GM04503 (cell line): Measurements from ENCODE around the gene DICER1.

Experiments
- DNase-seq: peaks from one replicate; pipeline ENCODE4 v3.0.0-alpha.2; 2012; ENCODE audit warnings: low read depth

Gene DICER1

DNA sequence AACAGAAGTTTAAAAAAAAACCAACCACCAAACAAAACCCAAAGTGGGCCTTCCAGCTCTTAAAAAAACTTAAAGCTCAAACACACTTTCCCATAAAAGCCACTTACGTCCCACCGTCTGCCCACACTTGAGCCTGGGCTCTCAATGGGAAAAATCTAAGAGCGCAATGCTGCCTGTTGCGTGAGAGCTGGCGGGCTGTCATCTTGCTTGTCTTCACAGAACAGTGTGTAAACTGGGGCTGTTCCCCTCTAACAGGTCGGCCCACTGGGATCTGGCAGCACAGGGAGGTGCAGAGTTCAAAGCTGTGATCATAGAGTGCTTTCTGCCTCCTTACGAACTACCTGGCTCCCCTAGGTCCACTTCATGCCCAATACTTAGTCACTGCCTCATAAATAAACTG lies 80.0 kb downstream of the DICER1 start:
- no peak for DNase-seq

- DNase-seq: no peak
These were observed 81.5 kb downstream of the DICER1 start for GRCh38 chr14:95075789-95076188.

- no peak for DNase-seq
These were observed 83.4 kb downstream of the DICER1 start for GRCh38 chr14:95073947-95074346.

DNA sequence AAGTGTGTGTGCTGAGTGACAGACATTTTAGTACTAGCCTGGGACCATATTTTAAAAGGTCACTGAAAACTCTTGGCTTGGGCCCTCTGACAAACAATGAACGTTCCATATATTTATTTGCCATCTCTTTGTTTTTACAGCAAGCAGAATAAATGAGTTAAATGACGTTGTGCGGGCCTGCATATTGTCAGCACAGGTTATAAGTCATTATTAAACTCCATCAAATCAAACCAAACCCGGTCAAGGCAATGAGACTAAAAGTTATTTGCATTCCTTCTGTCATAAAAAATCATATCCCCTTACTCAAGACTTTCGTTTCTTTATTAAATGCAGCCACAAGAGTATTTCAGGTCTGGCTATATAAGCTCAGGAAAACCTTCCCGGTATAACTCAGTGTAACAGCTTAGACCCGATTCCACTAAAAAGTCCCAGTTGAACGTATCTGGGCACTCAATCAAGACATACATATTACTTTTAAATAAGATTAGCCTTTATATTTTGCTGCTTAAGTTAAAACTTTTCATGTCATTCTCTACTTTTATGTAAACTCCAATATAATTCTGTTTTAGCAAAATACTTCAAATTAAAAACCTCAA lies 84.9 kb downstream of the DICER1 start:
- no peak for DNase-seq

DNA sequence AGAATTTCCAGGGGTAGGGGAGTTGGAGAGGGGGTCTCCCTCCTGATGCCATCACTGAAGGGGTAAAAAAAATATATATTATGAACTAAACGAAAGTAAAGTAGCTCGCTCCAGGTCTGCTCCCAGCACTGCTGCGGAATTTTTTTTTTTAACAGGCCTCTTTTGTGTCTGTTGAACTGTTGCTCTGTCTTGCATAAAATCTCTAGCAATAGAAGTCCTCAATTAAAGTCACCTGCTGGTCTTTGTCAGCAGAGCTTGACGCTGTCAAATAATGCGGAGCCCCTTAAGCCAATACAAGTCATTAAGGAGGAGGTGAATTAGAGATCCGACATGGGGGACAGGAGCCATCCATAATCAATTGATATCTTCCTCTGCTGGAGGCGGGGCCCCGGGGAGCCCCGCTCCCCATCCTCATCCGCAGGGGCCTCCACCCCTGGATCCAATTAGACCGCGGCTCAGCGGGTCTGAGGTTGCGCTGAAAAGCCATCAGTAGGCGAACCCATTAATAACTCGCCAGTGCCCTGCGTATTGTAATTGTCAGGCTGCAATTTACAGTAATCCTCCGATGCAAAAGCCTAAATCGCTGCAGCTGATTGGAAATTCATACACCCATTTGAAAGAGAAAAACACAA lies 85.6 kb downstream of the DICER1 start:
- DNase-seq: no peak

GRCh38 chr14:95070748-95071435 lies 86.4 kb downstream of the DICER1 start:
- no peak for DNase-seq

GRCh38 chr14:95069547-95069946 lies 87.8 kb downstream of the DICER1 start:
- no peak for DNase-seq

- DNase-seq: no peak
These were observed 88.3 kb downstream of the DICER1 start for GRCh38 chr14:95069018-95069417.

DNA sequence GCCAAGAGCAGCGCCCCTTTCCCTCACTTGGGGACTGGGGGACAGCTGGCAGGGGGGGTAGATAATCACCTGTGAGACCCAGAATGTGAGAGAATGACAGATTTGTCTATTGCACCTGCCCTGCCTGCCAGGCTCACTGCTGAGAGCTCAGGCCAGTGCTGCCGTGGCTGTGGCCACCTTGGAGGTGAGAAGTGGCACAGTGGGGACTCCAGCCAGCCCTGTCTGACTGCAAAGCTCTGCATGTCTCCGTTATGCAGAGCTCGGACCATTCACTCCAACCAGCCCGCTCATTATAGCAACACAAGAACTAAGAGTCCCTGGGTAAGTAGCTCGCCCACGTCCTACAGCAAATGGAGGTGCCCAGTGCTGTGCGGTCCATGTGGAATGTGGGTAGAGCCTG lies 88.8 kb downstream of the DICER1 start:
- no peak for DNase-seq

DNA sequence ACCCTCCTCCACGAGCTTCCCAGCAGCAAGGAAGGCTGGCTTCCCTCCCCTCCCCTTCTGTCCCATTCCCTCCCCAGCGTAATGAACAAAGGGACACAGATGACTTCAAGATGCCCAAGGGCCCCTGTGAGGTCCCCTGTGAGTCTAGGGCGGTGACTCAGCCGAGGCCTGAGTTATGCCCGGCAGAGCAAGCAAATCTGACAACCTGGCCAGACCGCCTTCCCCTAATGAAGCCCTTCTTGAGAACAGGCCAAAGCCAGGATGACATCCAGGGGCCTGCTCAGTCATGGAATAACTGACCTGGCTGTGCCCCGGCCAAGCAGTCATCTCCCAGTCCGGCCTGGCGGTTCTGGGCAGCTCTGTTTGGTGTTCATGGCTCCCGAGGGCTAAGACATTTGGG lies 89.2 kb downstream of the DICER1 start:
- DNase-seq: no peak

DNA sequence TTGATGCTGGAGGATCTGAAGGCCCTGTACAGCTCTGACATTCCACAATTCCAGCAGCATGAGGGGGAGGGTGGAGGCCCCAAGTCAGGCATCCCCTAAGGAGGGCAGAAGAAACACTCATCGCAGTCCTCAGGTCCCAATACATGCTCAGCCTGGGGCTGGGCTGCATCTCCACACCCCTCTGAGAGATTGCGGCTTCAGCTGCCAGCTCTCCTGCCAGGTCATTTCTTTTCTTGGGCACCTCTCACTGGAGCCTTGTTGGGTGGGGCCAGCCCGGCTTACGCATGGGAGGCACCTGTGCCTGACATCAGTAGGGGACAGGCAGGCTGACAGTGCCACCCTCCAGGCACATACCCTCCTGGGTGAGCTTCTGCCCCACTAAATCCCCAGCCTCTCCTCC lies 89.8 kb downstream of the DICER1 start:
- DNase-seq: no peak

- no peak for DNase-seq
These were observed 90.8 kb downstream of the DICER1 start for GRCh38 chr14:95066427-95066986.

DNA sequence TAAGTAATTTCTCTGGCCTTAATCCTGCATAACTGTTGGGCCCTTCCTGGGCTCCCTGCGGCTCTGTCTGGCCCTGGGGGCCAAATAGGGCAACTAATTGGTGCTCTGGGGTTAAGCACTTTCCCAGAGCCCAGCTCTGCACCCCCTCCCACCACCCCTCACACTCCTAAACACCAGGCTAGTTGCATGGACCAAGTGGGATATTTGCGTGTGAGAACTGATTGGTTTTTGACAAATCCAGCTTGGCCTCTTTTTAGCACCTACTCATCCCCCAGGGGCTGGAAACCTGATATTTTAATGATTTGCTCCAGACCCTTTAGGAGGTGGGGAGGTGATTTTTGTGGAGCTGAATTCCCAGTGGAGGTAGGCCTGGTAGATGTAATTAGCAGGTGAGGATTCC lies 91.9 kb downstream of the DICER1 start:
- DNase-seq: no peak

DNA sequence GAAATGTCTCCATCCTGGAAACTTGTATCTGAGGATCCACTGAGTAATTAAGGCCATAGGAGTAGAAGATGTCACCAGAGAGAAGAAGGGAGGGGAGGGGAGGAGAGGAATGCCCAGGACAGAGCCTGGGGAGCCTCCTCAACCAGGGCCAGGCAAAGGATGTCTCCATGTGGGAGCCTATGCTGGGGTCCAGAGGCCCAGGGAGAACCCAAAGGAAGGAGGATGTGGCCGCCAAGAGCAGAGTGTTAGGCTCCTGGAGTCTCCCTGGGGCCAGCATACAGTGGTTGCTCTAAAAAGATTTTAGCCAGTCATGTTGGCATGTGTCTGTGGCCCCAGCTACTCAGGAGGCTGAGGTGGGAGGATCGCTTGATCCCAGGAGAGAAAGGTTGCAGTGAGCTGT lies 92.6 kb downstream of the DICER1 start:
- no peak for DNase-seq

DNA sequence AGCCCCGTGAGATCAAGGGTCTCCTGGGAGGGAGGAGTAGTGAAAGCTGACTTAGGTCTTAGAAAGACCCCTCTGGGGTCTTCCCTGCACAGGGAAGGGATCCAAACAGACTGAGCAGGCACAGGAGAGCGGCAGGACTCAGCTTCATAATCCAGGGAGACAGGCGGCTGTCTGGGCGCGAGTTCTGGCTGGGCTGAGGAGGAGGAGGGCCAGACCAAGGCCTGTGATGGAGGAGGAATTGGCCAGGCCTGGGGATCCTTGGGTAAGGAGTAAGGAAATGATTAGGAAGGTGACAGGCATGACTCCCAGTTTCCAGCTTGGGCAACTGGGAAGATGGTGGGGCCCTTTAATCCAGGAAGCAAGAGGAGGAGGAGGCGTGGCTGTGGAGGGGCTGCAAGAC lies 93.1 kb downstream of the DICER1 start:
- DNase-seq: no peak

- DNase-seq: no peak
These were observed 93.9 kb downstream of the DICER1 start for GRCh38 chr14:95063391-95063790.

GRCh38 chr14:95062946-95063345 lies 94.4 kb downstream of the DICER1 start:
- no peak for DNase-seq

DNA sequence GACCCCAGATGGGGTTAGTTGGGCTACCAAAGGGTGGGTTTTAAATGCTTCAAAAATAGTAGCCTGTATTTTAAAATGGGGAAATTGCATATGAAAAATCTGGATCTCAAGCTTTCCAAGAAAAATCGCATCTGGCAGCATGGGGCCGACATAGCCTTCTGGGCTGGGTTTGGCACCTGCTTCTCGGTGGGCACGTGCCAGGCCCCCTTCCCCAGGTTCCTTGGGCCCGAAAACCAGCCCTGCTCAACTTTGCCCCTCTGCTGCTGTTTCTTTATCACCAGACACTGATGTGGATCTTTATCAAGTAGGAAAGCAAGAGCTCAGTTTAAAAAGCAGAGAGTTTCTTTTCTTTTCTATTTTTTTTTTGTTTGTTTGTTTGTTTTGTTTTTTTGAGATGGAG lies 95.1 kb downstream of the DICER1 start:
- no peak for DNase-seq

DNA sequence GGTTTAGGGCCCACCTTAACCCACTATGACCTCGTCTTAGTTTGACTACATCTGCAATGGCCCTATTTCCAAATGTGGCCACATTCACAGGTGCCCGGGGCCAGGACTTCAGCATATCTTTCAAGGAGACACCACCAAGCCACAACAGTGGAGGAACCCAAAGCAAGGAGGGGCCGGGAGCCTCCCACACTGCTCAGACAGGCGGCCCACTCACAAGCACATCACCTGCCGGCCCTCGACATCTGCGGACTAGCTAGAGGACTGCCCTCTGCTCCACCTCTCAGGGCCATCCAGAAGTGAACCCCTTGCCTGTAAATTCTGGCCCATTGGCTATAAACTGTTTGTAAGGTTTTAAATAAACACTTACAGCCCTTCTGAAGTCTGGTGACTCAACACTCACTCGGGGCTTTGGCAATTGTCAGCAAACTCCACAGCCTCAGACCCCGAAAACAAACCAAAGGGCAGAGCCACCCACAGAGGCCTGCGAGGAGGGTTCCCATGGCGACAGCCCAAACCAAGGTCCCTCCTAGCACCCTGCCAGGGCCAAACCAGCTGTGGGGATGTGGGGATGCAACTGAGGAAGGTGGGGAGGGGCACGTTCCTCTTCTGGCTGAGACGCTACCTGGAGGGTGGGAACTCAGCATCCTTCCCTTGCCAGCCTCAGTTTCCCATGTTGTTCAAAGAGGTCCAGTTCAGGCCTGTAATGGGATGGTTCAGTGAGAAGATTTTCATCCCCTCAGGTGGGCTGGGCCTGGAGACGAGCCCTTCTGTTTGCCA lies 95.8 kb downstream of the DICER1 start:
- no peak for DNase-seq

DNA sequence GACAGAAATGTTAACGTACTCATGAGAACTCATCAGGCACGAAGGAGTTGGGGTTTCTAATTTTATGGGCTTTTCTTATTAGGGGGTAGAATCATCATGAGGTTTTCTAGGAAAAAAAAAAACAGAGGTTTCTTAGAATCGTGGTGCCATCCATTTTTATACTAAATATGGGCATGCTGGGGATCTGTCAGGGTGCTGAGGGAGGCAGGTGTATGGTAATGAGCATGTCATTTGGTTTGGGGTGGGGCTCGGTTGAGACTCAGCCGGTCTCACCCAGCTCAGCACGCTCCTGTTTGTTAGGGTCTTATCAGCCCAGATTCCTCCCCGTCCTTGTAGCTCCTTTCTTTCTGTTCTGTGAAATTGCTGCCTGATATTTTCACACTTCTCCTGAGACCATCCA lies 98.2 kb downstream of the DICER1 start:
- DNase-seq: no peak

DNA sequence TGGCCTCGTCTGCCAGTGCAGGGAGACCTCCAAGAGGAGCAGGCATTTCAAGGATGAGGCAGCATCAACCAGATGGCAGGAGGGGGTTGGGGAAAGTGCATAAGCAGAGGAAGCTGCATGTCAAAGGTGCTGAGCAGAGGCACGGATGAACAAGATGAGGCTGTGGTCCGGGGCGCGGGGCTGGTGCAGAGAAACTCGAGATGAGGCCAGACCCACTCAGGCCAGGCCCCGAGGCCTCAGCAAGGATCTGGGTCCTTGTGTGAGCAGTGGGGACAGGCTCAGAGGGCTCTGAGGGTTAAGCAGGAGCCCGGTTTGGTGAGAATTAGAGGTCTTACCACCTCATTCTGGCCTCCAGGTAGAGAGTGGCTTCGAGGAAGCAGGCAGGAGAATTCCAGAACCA lies 98.8 kb downstream of the DICER1 start:
- DNase-seq: no peak

- no peak for DNase-seq
These were observed 99.5 kb downstream of the DICER1 start for GRCh38 chr14:95057851-95058250.

DNA sequence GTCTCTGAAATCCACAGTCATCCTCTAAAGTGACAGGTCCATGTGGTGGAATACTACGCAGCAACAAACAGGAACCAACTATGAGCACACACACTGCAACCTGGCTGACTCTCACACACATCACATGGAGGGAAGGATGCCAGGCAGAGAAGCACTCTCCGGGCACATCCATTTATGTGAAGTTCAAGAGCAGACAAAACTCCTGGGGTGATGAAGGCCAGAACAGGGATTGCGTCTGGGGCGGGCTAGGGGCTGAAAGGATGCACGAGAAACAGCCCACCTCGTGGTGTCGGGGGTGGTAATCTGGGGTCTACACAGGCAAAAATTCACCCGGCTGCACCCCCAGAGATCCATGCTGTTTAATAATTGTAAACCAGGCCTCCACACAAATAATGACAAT lies 100.2 kb downstream of the DICER1 start:
- no peak for DNase-seq
